ENCODE data around the gene CNBD2.
A peak's percentile ranks its signal among the peaks of the same experiment; 100 is the strongest.
"Not testable (repeated sequence)": the region's sequence is repeated elsewhere in the genome, so short reads cannot be mapped to it uniquely, and the experiment has no call there.

The CNBD2 gene

GRCh38 chr20:35967979-35968640 lies at the start of gene CNBD2:
Gene CNBD2, plus strand, starts transcription at chr20:35968590. Its CDS starts 173 bp downstream, at chr20:35968763.
- DNase-seq = no peak

DNA sequence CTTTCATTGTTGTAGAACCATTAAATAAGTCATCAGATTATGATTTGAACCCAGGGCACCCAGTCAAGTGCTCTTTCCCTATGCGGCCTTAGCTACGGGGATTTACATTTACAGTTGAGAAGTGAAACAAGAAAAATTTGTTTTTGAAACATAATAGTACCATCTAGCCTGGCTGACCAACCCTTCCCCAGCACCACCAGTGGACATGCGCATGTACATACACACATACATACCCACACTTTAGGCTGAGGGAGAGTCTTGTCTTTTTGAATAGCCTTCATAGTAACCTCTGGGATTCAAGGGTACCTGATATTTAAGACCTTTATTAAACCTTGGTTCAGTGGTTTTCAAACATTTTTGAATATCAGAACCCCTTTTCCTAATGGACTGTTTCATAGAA lies 47.9 kb upstream of the CNBD2 start:
- no peak for DNase-seq

DNA sequence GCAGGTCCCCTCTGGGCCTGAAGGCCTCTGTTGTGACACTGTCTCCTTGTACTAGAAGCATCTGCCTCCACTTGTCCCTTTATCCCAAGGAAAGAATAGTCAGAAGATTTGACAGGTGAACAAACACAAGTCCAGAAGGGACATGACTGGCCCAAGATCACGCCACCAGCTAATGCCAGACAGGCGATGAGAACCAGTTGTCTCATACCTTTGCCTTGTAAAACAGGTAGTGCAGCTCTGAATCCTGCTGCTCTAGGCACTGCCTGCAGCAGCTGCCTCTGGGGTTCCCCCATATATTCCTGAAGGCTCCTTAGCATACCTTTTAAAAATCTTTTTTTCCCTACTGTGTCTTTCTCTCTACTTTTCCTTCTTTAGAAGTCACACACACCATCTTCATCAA lies 39.1 kb upstream of the CNBD2 start:
- no peak for DNase-seq

GRCh38 chr20:35934050-35934449 lies 34.3 kb upstream of the CNBD2 start:
- DNase-seq = no peak

GRCh38 chr20:35939264-35939663 lies 29.1 kb upstream of the CNBD2 start:
- no peak for DNase-seq

DNA sequence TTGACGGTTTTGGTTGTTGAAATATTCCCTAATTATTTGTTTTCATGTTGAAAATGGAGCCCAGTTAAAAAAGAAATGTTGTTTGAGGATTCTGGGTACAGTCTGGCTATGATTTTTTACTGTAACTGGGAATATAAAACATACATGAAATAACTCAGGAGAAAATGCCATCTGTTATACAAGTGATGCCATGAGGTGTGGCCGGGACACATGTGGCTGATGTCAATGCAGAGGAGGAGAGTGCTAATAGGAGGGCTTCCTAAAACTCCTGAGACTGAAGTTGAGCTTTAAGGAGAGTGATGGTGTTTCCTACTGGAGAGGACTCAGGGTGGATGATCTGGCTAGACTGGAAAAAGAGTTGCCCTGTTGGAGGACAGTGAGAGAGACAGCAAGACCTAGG lies 26.8 kb upstream of the CNBD2 start:
- DNase-seq = no peak

DNA sequence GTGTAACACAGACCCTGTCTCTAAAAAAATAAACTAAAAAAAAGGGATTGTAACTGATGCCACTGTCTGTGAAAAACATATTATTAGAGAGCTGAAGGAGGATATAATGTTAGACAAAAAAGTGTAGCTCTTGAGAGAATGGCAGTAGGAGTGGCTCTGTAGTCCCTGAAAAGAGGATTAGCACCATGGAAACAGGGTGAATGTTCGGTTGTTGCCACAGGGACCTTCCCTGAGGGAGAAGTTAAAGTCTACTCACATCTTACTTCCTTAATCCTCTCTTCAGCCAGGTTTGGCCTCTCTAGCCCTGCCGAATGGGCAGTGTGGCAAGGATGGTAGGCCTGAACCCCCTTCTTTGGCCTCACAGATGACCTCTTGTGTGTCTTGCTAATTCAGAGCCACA lies 26.1 kb upstream of the CNBD2 start:
- DNase-seq = no peak

DNA sequence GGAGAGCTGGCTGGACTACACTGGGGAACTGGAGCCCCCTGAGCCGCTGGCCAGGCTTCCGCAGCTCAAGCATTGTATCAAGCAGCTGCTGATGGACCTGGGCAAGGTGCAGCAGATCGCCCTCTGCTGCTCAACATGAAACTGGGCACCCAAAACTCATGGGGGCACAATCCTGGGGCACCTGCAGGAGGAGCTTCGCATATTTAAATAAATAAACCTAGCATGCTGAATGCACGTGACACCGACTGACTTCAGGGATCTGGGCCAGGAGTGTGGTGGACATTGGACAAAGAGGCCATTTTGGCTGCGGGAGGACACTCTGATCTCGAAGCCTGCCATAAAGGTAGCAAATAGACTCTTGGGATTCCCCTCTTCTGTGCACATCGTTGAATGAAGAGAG lies 20.9 kb upstream of the CNBD2 start:
- peak; percentile 46 for DNase-seq

- no peak for DNase-seq
These were observed 20.5 kb upstream of the CNBD2 start for GRCh38 chr20:35947907-35948306.

DNA sequence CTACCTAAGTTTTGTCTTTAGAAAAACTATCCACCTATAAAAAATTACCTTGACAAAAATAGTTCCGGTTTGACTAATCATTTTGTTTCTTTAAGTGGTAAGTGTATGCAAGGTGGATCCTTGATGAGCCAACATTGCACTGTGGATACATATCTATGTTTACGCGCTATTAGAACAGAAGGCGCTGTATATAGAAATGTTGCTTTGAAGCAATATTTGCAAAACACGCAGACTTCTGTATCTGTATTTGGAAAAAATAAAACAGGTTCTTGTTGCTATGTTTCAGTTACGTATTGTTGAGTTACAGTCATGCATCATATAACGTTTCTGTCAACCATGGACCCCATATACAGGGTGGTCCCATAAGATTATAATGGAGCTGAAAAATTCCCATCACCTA lies 18.3 kb upstream of the CNBD2 start:
- no peak for DNase-seq

- not testable (repeated sequence) for DNase-seq
These were observed 16.3 kb upstream of the CNBD2 start for GRCh38 chr20:35952080-35952479.

DNA sequence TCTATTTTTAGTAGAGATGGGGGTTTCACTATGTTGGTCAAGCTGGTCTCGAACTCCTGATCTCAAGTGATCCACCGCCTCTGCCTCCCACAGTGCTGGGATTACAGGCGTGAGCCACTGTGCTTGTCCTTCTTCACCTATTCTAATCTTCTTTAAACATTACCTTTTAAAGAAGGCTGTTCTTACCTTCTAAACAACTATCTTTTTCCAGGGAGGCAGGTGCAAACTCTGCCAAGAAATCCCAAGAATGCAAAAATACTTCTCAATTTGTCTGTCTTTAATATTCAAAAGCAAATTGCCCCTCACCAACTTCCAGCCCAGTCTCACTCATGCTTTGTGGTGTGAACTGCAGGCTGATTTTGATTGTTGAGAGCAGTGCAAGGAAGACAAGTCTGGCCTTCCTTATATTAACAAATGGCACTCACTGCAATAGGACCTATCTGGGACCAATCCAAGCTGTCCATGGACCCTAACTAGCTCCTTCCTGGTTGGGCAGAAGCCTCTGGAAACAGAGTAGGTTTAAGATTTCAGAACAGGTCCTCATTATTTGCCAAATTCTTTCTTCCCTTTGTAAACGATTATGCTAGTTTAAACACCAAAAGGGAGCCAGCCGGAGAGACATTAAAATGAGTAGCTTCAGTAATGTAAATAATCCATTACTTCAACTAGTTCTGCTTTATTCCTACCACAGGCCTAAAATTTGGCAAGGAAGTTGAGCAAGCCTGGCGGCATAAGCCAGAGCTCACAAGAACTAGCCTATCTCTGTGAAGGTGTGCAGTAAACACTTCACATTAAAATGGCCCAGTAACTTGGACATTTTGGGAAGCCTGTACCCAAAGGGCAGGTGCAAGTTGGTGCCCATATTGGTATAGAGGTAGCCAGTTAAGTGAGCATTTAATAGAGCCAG lies 15.7 kb upstream of the CNBD2 start:
- peak; percentile 45 for DNase-seq

DNA sequence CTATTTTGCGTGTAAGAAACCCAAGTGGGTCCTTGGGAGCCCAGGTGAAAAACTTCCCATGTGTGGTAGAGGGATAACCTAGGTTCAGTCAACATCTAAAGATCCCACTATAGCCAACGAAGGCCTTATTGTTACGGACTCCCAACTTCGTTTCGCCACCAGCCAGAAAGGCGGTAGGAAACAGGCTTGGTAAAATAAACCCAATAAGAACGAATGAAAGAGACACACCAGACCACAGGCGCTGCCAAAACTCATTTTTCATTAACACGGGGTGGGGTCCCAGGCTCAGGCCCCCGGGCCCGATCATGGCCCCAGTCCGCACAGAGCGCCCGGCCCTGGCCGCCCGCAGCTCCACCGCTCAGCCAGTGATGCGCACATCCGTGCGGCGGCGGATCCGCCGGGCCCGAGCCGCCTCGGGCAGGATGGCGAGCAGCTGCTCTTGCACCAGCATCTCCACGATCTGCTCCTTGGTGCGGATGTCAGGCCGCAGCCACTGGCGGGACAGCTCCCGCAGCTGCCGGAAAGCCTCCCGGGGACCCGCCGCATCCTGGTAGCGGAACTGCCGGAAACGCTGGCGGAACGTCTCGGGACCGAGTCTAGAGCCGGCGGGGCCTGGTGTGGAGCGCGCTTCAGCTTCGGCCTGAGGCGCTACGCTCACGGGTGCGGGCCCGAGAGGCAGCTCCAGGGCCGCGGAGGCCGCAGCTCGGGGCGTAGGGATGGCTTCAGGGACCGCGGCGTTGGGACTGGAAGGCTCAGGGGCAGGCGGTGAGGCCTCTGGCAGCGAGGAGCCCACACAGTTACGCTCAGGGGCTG lies 14.8 kb upstream of the CNBD2 start:
- DNase-seq = peak; percentile 78

GRCh38 chr20:35954200-35954906 lies 14.0 kb upstream of the CNBD2 start, which contains the start of gene SCAND1:
Gene SCAND1, minus strand, starts transcription at chr20:35954502. Its CDS starts 218 bp downstream, at chr20:35954284.
- DNase-seq = peak; percentile 99

GRCh38 chr20:35954907-35955251 lies 13.5 kb upstream of the CNBD2 start:
- DNase-seq = peak; percentile 78

- DNase-seq = no peak
These were observed 11.8 kb upstream of the CNBD2 start for GRCh38 chr20:35956616-35957015.

DNA sequence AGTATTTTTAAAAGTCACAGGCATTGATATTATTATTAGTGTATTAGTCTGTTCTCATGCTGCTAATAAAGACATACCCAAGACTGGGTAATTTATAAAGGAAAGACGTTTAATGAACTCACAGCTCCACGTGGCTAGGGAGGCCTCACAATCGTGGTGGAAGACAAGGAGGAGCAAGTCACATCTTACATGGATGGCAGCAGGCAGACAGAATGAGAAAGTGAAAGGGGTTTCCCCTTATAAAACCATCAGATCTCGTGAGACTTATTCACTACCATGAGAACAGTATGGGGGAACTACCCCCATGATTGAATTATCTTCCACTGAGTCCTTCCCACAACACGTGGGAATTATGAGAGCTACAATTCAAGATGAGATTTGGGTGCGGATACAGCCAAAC lies 9.1 kb upstream of the CNBD2 start:
- not testable (repeated sequence) for DNase-seq

DNA sequence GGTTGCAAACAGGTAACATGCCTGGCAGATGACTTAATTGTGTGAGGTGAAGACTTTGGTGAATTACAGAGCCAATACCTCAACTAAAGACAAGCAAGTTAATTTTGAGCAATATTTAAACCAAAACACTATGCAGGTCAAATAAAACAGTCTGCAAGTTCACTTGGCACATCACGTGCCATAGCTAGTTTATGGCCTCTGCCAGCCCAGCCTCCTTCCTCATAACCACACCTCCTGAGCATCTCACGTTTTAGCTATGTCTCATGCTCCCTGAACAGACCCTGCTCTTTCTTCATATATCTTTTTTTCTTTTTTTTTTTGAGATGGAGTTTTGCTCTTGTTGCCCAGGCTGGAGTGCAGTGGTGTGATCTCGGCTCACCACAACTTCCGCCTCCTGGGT lies 4.5 kb upstream of the CNBD2 start:
- DNase-seq = no peak

DNA sequence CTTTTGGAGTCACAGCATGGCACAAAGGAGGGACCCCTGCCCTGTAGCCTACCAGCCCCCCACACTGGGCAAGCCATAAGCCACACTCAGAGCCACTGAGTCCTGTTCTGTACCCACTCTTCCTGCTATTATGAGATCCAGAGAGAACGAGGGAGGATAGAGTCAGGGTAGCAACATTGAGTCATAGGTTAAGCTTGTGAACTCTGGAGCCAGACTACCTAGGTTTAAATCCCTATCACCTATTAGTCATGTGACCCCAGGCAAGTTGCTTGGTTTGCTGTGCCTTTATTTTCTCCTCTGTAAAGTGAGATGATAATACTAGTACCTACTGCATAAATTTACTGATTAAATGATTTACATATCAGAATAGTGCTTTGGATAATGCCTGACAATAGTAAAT lies 540 bp downstream of the CNBD2 start:
- peak; percentile 29 for DNase-seq

- DNase-seq = no peak
These were observed 3.6 kb downstream of the CNBD2 start for GRCh38 chr20:35971981-35972380.

DNA sequence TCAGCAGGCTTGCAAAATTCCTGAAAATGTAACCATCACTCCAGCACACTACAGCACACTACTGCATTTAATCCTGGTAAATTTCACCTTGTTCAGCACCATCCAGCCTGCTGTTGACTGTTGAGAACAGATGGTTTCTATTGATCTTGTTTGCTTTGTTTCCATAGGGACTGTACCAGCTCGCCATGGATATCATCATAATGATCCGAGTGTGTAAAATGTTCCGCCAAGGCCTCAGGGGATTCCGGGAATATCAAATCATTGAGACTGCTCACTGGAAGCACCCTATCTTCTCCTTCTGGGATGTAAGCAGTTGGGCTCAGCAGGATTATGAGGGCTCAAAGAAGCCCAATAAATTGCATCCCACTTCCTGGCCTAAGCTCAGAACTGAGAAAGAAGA lies 4.1 kb downstream of the CNBD2 start:
- peak; percentile 47 for DNase-seq

- no peak for DNase-seq
These were observed 5.9 kb downstream of the CNBD2 start for GRCh38 chr20:35974256-35974655.

Data from DMS53 (cell line).